Natural killer cell (primary cell): ENCODE data around the gene INPPL1. TPM values are rescaled to one million over a fixed set of nuclear protein-coding genes. Genes with fewer than 3 reads are reported as not detected.

Source experiments
- ATAC-seq, 3 donors: fragments of 150-1000 bp in 2 of 3; fragments of 200-7000 bp in 1 of 3; cut with Tn5 transposase; 1 replicate in 1 of 3; 2 replicates in 2 of 3; pipeline ENCODE4 v1.10.0; 2021; ENCODE audit warnings: mild to moderate bottlenecking in 2 of 3, moderate library complexity in 2 of 3
- DNase-seq, 2 donors: peaks; one replicate each; pipeline versions ENCODE4 v3.0.0 to v3.0.0-alpha.2; 2013 to 2021; ENCODE audit warnings: mixed read lengths in 1 of 2
- H3K27ac ChIP-seq: one replicate; pipeline ENCODE4 v1.5.1; 2013; ENCODE audit warnings: mild to moderate bottlenecking, low read length
- H3K27me3 ChIP-seq: one replicate; pipeline ENCODE4 v1.6.1; 2013; ENCODE audit warnings: low read length; ENCODE audit not compliant: control insufficient read depth, insufficient read depth
- H3K36me3 ChIP-seq: one replicate; pipeline ENCODE4 v1.6.1; 2013; ENCODE audit warnings: low read length; ENCODE audit not compliant: control insufficient read depth, insufficient read depth
- H3K4me1 ChIP-seq: one replicate; pipeline ENCODE4 v1.6.1; 2013; ENCODE audit warnings: low read length; ENCODE audit not compliant: control insufficient read depth, insufficient read depth
- H3K4me3 ChIP-seq: one replicate; pipeline ENCODE4 v1.5.1; 2013; ENCODE audit warnings: low read length
- H3K9me3 ChIP-seq: one replicate; pipeline ENCODE4 v1.6.1; 2013; ENCODE audit warnings: low read length; ENCODE audit not compliant: control insufficient read depth, insufficient read depth
- H3K27ac Mint-ChIP-seq, 2 donors: one replicate each; pipeline ENCODE4 v1.8.0; 2022; ENCODE audit warnings: mild to moderate bottlenecking in 2 of 2, mixed read lengths in 2 of 2, moderate library complexity in 1 of 2
- H3K27me3 Mint-ChIP-seq, 2 donors: one replicate each; pipeline ENCODE4 v1.8.0; 2022; ENCODE audit warnings: low read depth in 2 of 2, mixed read lengths in 2 of 2
- H3K36me3 Mint-ChIP-seq: one replicate; pipeline ENCODE4 v1.8.0; 2022; ENCODE audit warnings: mixed read lengths
- H3K4me1 Mint-ChIP-seq, 2 donors: one replicate each; pipeline ENCODE4 v1.8.0; 2022; ENCODE audit warnings: mixed read lengths in 2 of 2
- H3K4me3 Mint-ChIP-seq: one replicate; pipeline ENCODE4 v1.8.0; 2022; ENCODE audit warnings: mild to moderate bottlenecking, moderate library complexity, mixed read lengths
- H3K9me3 Mint-ChIP-seq, 2 donors: one replicate each; pipeline ENCODE4 v1.8.0; 2022; ENCODE audit warnings: mixed read lengths in 2 of 2
- WGBS: methylation state at CpG from one replicate; pipeline ENCODE4 v1.1.7; 2013; ENCODE audit warnings: missing lambda C conversion rate; ENCODE audit not compliant: insufficient coverage; 5-methylcytosine and 5-hydroxymethylcytosine counted together
- intact Hi-C: fragments of 100-400 bp; cut with micrococcal nuclease; formaldehyde crosslinking; loops from one replicate; pipeline ENCODE4 v1.14.2; 2022
- total RNA-seq, 4 donors: library from RNA; stranded (reverse); fragments of 120-200 nt in 1 of 4; gene quantifications; one replicate each; pipeline versions ENCODE4 v1.2.3 to v1.2.4, GENCODE V29; 2013 to 2022
- TF ChIP-seq, protein P1 (sequence below): fragments of 200-600 bp; IDR thresholded peaks from one replicate; pipeline ENCODE4 v1.8.0; 2022; ENCODE audit warnings: antibody characterized with exemption

The INPPL1 gene
- total RNA-seq, 3 donors from 2014 or later (not counting 1 experiment from before 2014, with no cell fraction given): 193 to 207 (median 195) TPM

DNA sequence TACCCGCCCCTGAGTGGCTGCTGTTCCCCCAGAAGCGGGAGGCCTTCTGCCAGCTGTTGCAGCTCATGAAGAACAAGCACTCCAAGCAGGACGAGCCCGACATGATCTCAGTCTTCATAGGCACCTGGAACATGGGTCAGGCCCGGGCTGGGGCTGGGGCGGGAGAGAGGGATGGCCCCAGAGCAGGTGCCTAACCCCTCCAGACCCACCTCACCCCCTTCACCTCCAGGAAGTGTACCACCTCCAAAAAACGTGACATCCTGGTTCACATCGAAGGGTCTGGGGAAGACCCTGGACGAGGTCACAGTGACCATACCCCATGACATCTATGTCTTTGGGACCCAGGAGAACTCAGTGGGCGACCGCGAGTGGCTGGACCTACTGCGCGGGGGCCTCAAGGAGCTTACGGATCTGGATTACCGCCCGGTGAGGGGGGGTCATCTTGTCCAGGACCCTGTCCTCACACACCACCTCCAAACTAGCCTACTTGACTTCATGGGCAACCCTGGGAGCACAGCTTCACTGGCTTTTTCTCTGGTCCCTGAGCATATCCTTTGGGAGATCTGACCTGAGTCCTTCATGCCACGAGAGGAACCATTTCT lies 6.3 kb downstream of the INPPL1 start:
- DNase-seq: no peak
- H3K27ac Mint-ChIP-seq: no peak overlapping the region

DNA sequence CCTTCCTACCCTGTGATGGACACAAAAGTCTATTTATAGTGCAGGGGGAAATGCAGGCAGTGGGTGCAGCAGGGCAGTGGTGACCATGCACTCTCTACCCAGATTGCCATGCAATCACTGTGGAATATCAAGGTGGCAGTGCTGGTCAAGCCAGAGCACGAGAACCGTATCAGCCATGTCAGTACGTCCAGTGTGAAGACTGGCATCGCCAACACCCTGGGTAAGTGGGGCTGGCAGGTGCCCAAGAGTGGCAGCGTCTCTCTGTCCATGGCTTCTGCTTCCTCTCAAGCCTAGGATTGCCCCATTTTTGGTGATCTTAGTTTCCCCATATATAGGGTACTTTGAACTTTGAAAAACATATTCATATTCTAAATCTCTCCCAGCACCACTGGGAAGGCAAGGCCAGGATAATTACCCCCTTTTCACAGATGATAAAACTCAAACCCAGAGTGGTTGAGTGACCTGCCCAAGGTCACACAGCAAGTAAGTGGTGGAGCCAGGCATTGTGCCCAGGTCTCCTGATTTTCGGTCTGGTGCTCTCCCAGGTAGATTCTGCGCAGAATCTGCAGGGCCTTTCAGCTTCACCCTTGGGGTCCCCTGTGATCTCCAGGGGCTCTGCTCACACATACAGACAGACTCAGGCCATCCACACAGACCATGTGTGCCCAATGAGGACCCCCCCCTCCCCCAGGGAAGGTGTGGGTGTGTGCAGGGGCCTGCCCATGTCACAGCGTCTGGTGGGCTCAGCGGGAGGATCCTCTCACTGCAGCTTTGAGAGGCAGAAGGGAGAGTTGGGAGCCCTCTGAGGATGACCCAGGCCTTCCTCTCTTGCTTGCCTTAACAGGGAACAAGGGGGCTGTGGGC lies 7.1 kb downstream of the INPPL1 start:
- H3K9me3 ChIP-seq: no peaks in the 10 kb centered on the region
- WGBS: 94% methylated on average over 9 of the region's 9 CpGs
- TF ChIP-seq, protein P1, sequence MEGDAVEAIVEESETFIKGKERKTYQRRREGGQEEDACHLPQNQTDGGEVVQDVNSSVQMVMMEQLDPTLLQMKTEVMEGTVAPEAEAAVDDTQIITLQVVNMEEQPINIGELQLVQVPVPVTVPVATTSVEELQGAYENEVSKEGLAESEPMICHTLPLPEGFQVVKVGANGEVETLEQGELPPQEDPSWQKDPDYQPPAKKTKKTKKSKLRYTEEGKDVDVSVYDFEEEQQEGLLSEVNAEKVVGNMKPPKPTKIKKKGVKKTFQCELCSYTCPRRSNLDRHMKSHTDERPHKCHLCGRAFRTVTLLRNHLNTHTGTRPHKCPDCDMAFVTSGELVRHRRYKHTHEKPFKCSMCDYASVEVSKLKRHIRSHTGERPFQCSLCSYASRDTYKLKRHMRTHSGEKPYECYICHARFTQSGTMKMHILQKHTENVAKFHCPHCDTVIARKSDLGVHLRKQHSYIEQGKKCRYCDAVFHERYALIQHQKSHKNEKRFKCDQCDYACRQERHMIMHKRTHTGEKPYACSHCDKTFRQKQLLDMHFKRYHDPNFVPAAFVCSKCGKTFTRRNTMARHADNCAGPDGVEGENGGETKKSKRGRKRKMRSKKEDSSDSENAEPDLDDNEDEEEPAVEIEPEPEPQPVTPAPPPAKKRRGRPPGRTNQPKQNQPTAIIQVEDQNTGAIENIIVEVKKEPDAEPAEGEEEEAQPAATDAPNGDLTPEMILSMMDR: no peak
- no peaks in the 10 kb centered on the region for H3K27me3 ChIP-seq
- H3K4me3 ChIP-seq: no peak overlapping the region
- no peak overlapping the region for H3K27ac Mint-ChIP-seq
- H3K4me3 Mint-ChIP-seq: no peak overlapping the region
- H3K27ac ChIP-seq: no peak overlapping the region
- H3K36me3 ChIP-seq: peaks cover 68% of the 10 kb centered on the region
- no peaks in the 10 kb centered on the region for H3K27me3 Mint-ChIP-seq
- H3K4me1 ChIP-seq: peaks cover 3% of the 10 kb centered on the region
- no peak for DNase-seq
- H3K36me3 Mint-ChIP-seq: no peaks in the 10 kb centered on the region
- ATAC-seq: no peak
- no peaks in the 10 kb centered on the region for H3K9me3 Mint-ChIP-seq
- H3K4me1 Mint-ChIP-seq: peaks cover 9 to 34% of the 10 kb centered on the region in 2 donors
- intact Hi-C loops: no loop called here

More for the DNA sequence above, 6.3 kb downstream of the INPPL1 start:
- H3K4me3 Mint-ChIP-seq: no peak overlapping the region
- no peak overlapping the region for H3K4me3 ChIP-seq
- peaks cover 61% of the 10 kb centered on the region for H3K36me3 ChIP-seq
- no peaks in the 10 kb centered on the region for H3K36me3 Mint-ChIP-seq
- no peaks in the 10 kb centered on the region for H3K27me3 ChIP-seq
- TF ChIP-seq, protein P1: no peak
- H3K9me3 Mint-ChIP-seq: no peaks in the 10 kb centered on the region
- no peak overlapping the region for H3K27ac ChIP-seq
- H3K4me1 Mint-ChIP-seq: peaks cover 9 to 41% of the 10 kb centered on the region in 2 donors
- intact Hi-C loops: no loop called here
- no peaks in the 10 kb centered on the region for H3K9me3 ChIP-seq
- ATAC-seq: no peak
- H3K4me1 ChIP-seq: peaks cover 10% of the 10 kb centered on the region
- no peaks in the 10 kb centered on the region for H3K27me3 Mint-ChIP-seq
- 95% methylated on average over 18 of the region's 18 CpGs for WGBS

DNA sequence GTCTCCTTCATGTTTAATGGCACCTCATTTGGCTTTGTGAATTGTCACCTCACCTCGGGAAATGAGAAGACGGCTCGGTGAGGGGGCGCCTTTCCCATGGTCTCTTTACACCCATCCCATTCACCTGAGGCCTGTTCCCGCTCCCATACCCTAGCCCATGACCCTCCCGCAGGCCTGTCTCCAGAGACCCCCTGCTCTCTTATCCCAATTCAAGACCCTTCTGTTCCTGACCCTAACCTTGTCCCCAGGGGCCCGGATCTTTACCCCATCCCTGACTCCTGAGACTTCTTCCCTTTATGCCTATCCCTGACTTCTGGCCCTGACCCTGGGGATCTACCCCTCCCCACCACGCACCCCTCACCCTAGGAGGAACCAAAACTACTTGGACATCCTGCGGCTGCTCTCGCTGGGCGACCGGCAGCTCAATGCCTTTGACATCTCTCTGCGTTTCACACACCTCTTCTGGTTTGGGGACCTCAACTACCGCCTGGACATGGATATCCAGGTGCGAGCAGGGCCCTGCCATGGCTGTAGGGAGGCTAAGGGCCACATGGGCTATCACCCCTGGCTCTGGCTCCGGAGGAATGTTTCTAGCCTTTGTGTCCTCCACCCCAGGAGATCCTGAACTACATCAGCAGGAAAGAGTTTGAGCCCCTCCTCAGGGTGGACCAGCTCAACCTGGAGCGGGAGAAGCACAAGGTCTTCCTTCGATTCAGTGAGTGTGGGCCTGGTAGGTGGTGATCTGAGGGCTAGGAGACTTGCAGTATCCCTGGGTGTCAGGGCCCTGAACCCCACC lies 7.9 kb downstream of the INPPL1 start:
- intact Hi-C loops: no loop called here
- Histone ChIP-seq H3K4me3 (no peak overlapping the region), H3K27me3 (no peaks in the 10 kb centered on the region), H3K4me1 (no peaks in the 10 kb centered on the region), H3K9me3 (no peaks in the 10 kb centered on the region), H3K27ac (no peak overlapping the region), H3K36me3 (peaks cover 76% of the 10 kb centered on the region)
- H3K27me3 Mint-ChIP-seq: no peaks in the 10 kb centered on the region
- H3K36me3 Mint-ChIP-seq: no peaks in the 10 kb centered on the region
- 94% methylated on average over 17 of the region's 18 CpGs for WGBS
- no peak for ATAC-seq
- H3K4me1 Mint-ChIP-seq: peaks cover 9 to 32% of the 10 kb centered on the region in 2 donors
- H3K9me3 Mint-ChIP-seq: no peaks in the 10 kb centered on the region
- H3K27ac Mint-ChIP-seq: no peak overlapping the region
- no peak for DNase-seq
- TF ChIP-seq, protein P1: no peak
- H3K4me3 Mint-ChIP-seq: no peak overlapping the region
